Measurements from ENCODE around the gene PCDHB3. TPM values are rescaled to one million over a fixed set of nuclear protein-coding genes. Genes with fewer than 3 reads are reported as not detected.
"Not testable (repeated sequence)": the region's sequence is repeated elsewhere in the genome, so short reads cannot be mapped to it uniquely, and the experiment has no call there.

PCDHB3 gene
- 0.70 TPM for total RNA-seq
- long read RNA-seq, result 0 reads

DNA sequence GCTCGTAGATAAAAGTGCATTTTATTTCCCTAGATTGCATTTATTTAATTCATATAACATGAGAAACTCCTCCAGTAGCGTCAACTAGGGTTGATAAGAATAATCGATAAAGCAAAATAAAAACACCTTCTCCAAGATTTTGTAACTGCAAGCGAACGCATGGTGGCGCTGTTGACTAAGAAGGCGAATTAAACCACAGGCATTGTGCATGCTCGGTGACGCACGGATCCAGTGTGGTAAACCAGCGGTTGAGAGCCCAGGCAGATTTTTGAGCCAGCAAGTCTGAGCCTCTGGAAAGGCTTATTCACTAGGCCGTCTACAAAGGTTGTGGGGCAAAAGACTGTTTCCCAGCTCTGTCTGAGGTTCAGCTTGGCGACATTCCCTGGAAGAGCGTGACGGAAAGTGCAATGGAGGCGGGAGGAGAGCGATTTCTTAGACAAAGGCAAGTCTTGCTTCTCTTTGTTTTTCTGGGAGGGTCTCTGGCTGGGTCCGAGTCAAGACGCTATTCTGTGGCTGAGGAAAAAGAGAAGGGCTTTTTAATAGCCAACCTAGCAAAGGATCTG is at the start of gene PCDHB3:
PCDHB3 (plus strand) TSS at position 231 of the 563 bp plus-strand sequence; CDS start at position 408, 177 bp downstream.
- DNase-seq (ENCODE audit: missing footprints) (peak; percentile 63), ATAC-seq (no peak)
- intact Hi-C loops (cut with DNase I), result no loop called here

DNA sequence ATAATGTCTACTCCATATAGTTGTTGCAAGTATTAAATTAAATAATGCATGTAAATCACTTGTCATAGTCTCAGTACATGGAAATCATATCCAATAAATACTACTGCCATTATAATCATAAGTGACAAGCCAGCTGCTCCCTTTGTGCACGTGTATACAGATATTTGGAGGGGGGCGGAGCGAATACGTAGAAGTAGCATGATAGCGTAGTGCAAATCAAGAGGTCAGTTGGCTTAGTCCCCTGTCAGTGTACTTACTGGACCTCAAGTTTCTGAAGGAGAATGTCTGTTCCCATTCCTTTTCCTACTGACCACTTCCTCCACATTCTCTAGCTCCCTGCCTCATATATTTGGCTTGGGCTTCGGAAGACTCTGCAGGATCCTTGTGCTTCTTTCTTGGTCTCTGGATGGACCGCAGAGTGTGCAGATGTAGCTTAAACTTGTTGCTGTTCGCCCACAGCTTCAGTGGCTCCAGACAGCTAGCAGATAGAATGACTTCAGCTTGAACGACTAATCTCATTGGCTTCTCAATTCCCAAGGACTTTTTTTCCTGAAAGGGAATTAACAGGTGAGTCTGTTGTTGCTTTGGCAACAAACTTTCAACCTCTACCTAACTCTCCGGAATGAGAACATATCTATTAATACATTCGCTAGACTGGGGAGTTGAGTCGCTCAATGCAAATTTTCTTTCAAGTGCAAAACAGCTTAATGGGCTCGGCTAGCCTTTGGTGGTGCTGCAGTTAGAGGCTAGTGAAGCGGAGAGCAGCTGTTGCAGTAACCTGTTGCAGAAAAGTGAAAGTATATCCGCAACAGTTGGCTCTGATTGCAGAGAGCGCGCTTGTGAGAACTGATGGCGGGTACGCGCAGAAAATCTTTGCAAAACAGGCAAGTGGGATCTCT is 49.4 kb upstream of the PCDHB3 start, which contains the start of gene PCDHB1:
PCDHB1 (plus strand) TSS at position 753 of the 899 bp plus-strand sequence; CDS start at position 850, 97 bp downstream.
- intact Hi-C loops (cut with DNase I), result no loop called here

DNA sequence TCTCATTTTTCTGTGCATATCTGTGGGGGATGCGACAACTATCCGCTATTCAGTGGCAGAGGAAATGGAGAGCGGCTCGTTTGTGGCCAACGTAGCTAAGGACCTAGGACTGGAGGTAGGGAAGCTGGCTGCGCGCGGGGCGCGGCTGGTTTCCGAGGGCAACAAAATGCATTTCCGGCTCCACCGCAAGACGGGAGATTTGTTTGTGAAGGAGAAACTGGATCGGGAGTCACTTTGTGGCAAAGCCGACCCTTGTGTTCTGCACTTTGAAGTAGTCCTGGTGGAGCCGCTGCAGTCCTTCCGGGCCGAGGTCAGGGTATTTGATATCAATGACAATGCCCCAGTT is 48.8 kb upstream of the PCDHB3 start:
- DNase-seq (ENCODE audit: missing footprints), result no peak
- intact Hi-C loops (cut with DNase I), result no loop called here
- no peak for ATAC-seq

More for the DNA sequence above, 49.4 kb upstream of the PCDHB3 start, which contains the start of gene PCDHB1:
- DNase-seq (ENCODE audit: missing footprints) (no peak), ATAC-seq (no peak)

DNA sequence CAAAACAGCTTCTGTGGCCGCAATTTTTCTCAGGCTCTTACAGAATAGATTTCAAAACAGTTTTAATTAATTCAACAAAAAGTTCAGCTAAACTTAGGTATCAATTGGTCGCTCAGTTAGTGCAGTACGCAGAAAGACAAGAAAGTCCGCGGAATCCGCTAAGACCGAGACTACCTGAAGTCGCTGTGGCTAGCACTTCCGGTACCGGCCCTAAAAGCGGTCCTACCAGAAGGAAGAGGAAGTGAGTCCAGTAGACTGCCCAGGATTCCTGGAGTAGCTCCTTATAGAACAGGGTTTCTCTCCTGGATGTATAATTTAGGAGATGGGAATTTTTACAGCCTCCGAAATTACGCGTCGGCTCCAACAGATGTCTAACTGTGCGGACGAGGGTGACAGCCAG is 22.4 kb upstream of the PCDHB3 start:
- no peak for ATAC-seq
- intact Hi-C loops (cut with DNase I), result no loop called here
- DNase-seq (ENCODE audit: missing footprints), result no peak

DNA sequence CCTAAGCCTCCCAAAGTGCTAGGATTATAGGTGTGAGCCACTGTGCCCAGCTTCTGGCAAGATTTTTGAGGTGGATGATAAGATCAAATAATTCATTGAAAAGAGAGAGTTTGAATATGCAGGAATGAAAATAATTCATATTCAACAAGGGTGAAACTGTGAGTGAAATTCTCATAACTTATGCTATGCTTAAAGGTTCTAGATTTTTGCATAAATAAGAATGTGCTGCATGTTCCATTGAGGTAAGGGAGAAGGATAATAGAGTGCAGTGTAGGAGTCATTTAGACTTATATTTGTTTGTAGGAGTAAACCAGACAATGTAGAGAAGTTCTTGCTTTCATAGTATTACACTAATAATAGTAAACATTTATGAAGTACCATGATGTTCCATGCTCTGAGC is 18.0 kb upstream of the PCDHB3 start:
- no peak for DNase-seq (ENCODE audit: missing footprints)
- intact Hi-C loops (cut with DNase I), result no loop called here
- ATAC-seq, result no peak

DNA sequence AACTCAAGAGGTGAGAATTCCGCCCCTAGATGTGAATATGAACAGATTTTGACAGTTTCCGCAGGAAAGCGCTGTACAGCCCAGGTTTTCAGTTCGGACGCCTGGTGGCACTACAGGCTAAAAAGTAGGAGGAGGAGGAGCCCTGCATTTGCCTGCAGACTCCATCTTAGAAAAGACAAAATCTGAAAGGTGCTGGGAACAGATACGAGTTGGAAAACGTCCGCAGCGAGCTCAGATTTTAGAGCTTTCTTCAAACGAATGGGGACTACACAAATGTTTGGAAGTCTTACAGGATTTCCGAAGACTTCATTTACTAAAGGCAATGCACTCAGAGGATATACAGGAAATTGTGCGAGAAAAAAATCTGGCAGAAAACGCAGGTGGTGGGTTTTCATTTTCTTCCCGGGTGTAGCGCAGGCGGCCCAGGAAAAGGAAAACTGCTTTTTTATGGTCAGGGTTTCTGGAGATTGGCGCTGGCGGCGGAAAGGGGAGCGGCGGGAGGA is 15.7 kb upstream of the PCDHB3 start:
- ATAC-seq (peak; percentile 54), DNase-seq (ENCODE audit: missing footprints) (no peak)
- intact Hi-C loops (cut with DNase I), result no loop called here

DNA sequence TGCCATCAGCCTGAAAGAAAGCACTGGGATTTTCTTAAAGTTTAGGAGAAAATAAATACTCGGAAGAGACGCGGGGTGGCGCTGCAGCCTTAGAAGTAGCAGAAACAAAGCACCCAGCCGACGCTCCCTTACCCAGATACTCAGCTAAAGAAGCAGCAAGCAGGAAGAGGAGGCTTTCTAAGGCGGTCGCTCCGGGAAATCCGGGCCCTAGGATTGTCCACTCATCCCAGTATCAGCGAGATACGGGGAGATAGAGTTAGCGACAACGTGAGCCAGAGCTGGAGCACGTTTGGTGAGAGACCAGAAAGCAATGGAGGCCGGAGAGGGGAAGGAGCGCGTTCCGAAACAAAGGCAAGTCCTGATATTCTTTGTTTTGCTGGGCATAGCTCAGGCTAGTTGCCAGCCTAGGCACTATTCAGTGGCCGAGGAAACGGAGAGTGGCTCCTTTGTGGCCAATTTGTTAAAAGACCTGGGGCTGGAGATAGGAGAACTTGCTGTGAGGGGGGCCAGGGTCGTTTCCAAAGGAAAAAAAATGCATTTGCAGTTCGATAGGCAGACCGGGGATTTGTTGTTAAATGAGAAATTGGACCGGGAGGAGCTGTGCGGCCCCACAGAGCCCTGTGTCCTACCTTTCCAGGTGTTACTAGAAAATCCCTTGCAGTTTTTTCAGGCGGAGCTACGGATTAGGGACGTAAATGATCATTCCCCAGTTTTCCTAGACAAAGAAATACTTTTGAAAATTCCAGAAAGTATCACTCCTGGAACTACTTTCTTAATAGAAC is 5.6 kb upstream of the PCDHB3 start, which contains the start of gene PCDHB2:
PCDHB2 (plus strand) TSS at position 135 of the 782 bp plus-strand sequence; CDS start at position 311, 176 bp downstream.
- intact Hi-C loops (cut with DNase I), result no loop called here
- DNase-seq (ENCODE audit: missing footprints) (peak; percentile 52), ATAC-seq (peak; percentile 42)

DNA sequence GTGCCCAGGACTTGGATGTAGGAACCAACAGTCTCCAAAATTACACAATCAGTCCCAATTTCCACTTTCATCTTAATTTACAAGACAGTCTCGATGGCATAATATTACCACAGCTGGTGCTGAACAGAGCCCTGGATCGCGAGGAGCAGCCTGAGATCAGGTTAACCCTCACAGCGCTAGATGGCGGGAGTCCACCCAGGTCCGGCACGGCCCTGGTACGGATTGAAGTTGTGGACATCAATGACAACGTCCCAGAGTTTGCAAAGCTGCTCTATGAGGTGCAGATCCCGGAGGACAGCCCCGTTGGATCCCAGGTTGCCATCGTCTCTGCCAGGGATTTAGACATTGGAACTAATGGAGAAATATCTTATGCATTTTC is 5.0 kb upstream of the PCDHB3 start:
- DNase-seq (ENCODE audit: missing footprints) (no peak), ATAC-seq (no peak)
- intact Hi-C loops (cut with DNase I), result no loop called here

DNA sequence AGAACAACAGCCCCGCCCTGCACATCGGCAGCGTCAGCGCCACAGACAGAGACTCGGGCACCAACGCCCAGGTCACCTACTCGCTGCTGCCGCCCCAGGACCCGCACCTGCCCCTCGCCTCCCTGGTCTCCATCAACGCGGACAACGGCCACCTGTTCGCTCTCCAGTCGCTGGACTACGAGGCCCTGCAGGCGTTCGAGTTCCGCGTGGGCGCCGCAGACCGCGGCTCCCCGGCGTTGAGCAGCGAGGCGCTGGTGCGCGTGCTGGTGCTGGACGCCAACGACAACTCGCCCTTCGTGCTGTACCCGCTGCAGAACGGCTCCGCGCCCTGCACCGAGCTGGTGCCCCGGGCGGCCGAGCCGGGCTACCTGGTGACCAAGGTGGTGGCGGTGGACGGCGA is 4.1 kb upstream of the PCDHB3 start:
- intact Hi-C loops (cut with DNase I); ATAC-seq; DNase-seq (ENCODE audit: missing footprints): not testable (repeated sequence)

DNA sequence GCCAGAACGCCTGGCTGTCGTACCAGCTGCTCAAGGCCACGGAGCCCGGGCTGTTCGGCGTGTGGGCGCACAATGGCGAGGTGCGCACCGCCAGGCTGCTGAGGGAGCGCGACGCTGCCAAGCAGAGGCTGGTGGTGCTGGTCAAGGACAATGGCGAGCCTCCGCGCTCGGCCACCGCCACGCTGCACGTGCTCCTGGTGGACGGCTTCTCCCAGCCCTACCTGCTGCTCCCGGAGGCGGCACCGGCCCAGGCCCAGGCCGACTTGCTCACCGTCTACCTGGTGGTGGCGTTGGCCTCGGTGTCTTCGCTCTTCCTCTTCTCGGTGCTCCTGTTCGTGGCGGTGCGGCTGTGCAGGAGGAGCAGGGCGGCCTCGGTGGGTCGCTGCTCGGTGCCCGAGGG is 3.7 kb upstream of the PCDHB3 start:
- DNase-seq (ENCODE audit: missing footprints); intact Hi-C loops (cut with DNase I); ATAC-seq: not testable (repeated sequence)

DNA sequence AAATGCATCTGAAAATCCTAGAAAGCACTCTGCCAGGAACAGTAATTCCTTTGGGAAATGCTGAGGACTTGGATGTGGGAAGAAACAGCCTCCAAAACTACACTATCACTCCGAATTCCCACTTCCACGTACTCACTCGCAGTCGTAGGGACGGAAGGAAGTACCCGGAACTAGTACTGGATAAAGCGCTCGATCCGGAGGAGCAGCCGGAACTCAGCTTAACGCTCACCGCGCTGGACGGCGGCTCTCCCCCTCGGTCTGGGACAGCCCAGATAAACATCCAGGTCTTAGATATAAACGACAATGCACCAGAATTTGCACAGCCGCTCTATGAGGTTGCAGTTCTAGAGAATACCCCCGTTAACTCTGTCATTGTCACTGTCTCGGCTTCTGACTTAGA is 786 bp downstream of the PCDHB3 start:
- ATAC-seq (no peak), DNase-seq (ENCODE audit: missing footprints) (no peak)
- intact Hi-C loops (cut with DNase I), result no loop called here

DNA sequence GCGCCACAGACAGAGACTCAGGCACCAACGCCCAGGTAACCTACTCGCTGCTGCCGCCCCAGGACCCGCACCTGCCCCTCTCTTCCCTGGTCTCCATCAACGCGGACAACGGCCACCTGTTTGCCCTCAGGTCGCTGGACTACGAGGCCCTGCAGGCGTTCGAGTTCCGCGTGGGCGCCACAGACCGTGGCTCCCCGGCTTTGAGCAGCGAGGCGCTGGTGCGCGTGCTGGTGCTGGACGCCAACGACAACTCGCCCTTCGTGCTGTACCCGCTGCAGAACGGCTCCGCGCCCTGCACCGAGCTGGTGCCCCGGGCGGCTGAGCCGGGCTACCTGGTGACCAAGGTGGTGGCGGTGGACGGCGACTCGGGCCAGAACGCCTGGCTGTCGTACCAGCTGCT is 1.8 kb downstream of the PCDHB3 start:
- intact Hi-C loops (cut with DNase I); DNase-seq (ENCODE audit: missing footprints); ATAC-seq: not testable (repeated sequence)

DNA sequence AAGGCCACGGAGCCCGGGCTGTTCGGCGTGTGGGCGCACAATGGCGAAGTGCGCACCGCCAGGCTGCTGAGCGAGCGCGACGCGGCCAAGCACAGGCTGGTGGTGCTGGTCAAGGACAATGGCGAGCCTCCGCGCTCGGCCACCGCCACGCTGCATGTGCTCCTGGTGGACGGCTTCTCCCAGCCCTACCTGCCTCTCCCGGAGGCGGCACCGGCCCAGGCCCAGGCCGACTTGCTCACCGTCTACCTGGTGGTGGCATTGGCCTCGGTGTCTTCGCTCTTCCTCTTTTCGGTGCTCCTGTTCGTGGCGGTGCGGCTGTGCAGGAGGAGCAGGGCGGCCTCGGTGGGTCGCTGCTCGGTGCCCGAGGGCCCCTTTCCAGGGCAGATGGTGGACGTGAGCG is 2.2 kb downstream of the PCDHB3 start:
- ATAC-seq; intact Hi-C loops (cut with DNase I): not testable (repeated sequence)
- DNase-seq (ENCODE audit: missing footprints), result peak; percentile 31

DNA sequence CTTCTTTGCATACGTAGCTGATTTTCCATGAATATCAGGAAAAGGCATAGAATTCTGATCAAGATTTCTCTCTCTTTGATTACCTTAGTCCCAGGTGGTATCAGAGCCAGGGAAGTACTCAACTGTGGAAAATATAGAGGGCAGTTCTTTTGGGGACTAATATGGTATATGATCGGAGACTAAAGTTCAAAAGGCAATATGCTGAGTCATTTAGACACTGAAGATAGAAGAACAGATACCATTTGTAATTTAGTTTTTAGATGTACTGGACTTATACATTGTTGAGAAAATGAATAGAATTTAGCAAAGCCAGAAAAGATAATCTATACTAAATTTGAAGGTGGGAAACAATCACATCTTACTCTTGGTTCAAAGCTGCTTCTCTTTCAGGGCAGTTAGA is 5.1 kb downstream of the PCDHB3 start:
- intact Hi-C loops (cut with DNase I), result no loop called here
- no peak for DNase-seq (ENCODE audit: missing footprints)
- ATAC-seq, result no peak

DNA sequence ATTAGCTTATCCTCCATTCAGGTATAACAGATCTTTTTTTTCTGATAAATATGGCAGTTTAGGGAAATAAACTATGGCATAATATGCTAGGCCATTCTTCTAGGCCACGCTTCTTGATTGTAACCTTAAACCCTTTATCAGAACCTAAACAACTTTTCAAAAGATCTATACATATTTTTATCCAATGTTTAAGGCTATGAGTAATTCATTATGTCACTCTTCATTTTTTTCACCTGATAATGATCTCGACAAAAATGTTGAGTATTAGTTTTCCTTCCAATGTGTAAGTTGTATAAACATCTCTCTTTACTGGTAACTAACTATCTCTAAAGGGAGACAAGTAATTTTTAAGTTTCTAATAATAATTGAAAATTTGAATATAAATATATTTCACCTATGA is 19.0 kb downstream of the PCDHB3 start:
- intact Hi-C loops (cut with DNase I), result no loop called here
- no peak for ATAC-seq
- DNase-seq (ENCODE audit: missing footprints), result no peak

DNA sequence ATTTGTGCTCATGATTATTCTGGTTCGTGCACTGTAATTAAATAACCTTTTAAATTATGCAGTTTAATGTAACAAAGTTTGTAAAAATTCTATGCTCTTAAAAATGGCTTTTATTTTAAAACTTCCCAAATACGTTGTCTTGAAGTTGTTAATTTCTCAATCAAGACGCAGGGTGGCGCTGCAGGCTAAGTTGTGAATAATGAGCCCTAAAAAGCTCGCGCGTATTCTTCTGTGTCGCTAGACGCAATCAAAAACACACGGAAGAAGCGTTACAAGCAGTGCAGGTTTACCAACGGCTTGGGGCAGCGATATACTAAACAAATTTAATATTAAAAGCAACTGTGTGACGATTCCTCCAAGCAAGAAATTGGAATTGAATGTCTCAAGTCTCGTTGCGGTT is 21.3 kb downstream of the PCDHB3 start, which contains the start of gene PCDHB4:
PCDHB4 (plus strand) TSS at position 256 of the 400 bp plus-strand sequence. CDS start 181 bp downstream, outside the sequence.
- ATAC-seq (no peak), DNase-seq (ENCODE audit: missing footprints) (no peak)
- intact Hi-C loops (cut with DNase I), result no loop called here

DNA sequence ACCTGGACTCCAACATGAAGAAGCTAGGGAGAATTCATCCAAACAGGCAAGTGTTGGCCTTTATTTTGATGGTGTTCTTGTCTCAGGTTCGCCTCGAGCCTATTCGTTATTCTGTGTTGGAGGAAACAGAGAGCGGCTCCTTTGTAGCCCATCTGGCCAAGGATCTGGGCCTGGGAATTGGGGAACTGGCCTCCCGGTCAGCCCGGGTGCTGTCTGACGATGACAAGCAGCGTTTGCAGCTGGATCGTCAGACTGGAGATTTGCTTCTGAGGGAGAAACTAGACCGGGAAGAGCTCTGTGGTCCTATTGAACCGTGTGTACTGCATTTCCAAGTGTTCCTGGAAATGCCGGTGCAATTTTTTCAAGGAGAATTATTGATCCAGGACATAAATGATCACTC is 21.7 kb downstream of the PCDHB3 start:
- ATAC-seq, result no peak
- intact Hi-C loops (cut with DNase I), result no loop called here
- DNase-seq (ENCODE audit: missing footprints), result no peak

DNA sequence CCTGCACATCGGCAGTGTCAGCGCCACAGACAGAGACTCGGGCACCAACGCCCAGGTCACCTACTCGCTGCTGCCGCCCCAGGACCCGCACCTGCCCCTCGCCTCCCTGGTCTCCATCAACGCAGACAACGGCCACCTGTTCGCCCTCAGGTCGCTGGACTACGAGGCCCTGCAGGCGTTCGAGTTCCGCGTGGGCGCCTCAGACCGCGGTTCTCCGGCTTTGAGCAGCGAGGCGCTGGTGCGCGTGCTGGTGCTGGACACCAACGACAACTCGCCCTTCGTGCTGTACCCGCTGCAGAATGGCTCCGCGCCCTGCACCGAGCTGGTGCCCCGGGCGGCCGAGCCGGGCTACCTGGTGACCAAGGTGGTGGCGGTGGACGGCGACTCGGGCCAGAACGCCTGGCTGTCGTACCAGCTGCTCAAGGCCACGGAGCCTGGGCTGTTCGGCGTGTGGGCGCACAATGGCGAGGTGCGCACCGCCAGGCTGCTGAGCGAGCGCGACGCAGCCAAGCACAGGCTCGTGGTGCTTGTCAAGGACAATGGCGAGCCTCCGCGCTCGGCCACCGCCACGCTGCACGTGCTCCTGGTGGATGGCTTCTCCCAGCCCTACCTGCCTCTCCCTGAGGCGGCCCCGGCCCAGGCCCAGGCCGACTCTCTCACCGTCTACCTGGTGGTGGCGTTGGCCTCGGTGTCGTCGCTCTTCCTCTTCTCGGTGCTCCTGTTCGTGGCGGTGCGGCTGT is 23.3 kb downstream of the PCDHB3 start:
- peak; percentile 46 for DNase-seq (ENCODE audit: missing footprints)
- intact Hi-C loops (cut with DNase I), result not testable (repeated sequence)

More for the DNA sequence above, 23.3 kb downstream of the PCDHB3 start:
- ATAC-seq, result not testable (repeated sequence)
